CD8-positive, alpha-beta memory T cell (primary cell): ENCODE data around the gene TMUB1. TPM values are rescaled to one million over a fixed set of nuclear protein-coding genes. Genes with fewer than 3 reads are reported as not detected.

Experiments used
- CTCF ChIA-PET: fragments of 350-600 bp; sonication (Branson Sonifier 250); formaldehyde crosslinking; loops from one replicate; lab custom pipeline; 2021; ENCODE audit warnings: antibody characterized with exemption; lab: Charles Lee
- POLR2A ChIA-PET: fragments of 350-600 bp; sonication (Branson Sonifier 250); formaldehyde crosslinking; loops from one replicate; lab custom pipeline; 2021; ENCODE audit warnings: antibody characterized with exemption; lab: Charles Lee
- DNase-seq, 5 donors: peaks; one replicate each; pipeline versions ENCODE4 v3.0.0 to v3.0.0-alpha.2; 2020 to 2022; ENCODE audit warnings: mixed read lengths in 1 of 5
- H3K27ac ChIP-seq: one replicate; pipeline ENCODE4 v1.7.0; 2013; ENCODE audit warnings: low read depth, mild to moderate bottlenecking, low read length, moderate library complexity
- H3K27me3 ChIP-seq: 2 replicates; pipeline ENCODE4 v1.7.0; 2013; ENCODE audit warnings: low read length, mild to moderate bottlenecking; ENCODE audit not compliant: insufficient read depth, poor library complexity, severe bottlenecking
- H3K36me3 ChIP-seq: 2 replicates; pipeline ENCODE4 v1.7.0; 2013; ENCODE audit warnings: mild to moderate bottlenecking, low read length, moderate library complexity; ENCODE audit not compliant: insufficient read depth
- H3K4me1 ChIP-seq: 2 replicates; pipeline ENCODE4 v1.7.0; 2013; ENCODE audit warnings: mild to moderate bottlenecking, low read length, moderate library complexity; ENCODE audit not compliant: insufficient read depth
- H3K4me3 ChIP-seq: 2 replicates; pipeline ENCODE4 v1.7.0; 2013; ENCODE audit warnings: mild to moderate bottlenecking, low read length
- H3K9me3 ChIP-seq: 2 replicates; pipeline ENCODE4 v1.7.0; 2013; ENCODE audit warnings: mild to moderate bottlenecking, low read length
- H3K27ac Mint-ChIP-seq, 8 donors: one replicate each; pipeline ENCODE4 v1.8.0; 2020 to 2021; ENCODE audit warnings: mixed read lengths in 8 of 8, mild to moderate bottlenecking in 6 of 8, inconsistent platforms in 3 of 8, moderate library complexity in 3 of 8
- H3K27me3 Mint-ChIP-seq, 2 donors: one replicate each; pipeline ENCODE4 v1.8.0; 2020 to 2021; ENCODE audit warnings: mixed read lengths in 2 of 2, mild to moderate bottlenecking in 1 of 2, moderate library complexity in 1 of 2
- H3K36me3 Mint-ChIP-seq, 3 donors: one replicate each; pipeline ENCODE4 v1.8.0; 2020 to 2021; ENCODE audit warnings: mixed read lengths in 3 of 3, inconsistent platforms in 1 of 3, mild to moderate bottlenecking in 1 of 3
- H3K4me1 Mint-ChIP-seq, 3 donors: one replicate each; pipeline ENCODE4 v1.8.0; 2020 to 2021; ENCODE audit warnings: mixed read lengths in 3 of 3, inconsistent platforms in 1 of 3, mild to moderate bottlenecking in 1 of 3
- H3K4me3 Mint-ChIP-seq, 7 donors: one replicate each; pipeline ENCODE4 v1.8.0; 2020 to 2021; ENCODE audit warnings: mixed read lengths in 7 of 7, mild to moderate bottlenecking in 6 of 7, moderate library complexity in 4 of 7, inconsistent platforms in 2 of 7
- H3K9me3 Mint-ChIP-seq, 5 donors: one replicate each; pipeline ENCODE4 v1.8.0; 2020 to 2022; ENCODE audit warnings: mixed read lengths in 5 of 5, mild to moderate bottlenecking in 3 of 5, moderate library complexity in 2 of 5, inconsistent platforms in 1 of 5
- polyA plus RNA-seq: library from polyadenylated mRNA; unstranded; fragments of 300-500 nt; fragmentation: Illumina TruSeq; gene quantifications from one replicate; pipeline ENCODE4 v1.2.3, GENCODE V29; 2021
- total RNA-seq, 2 experiments: library from RNA; stranded (reverse); gene quantifications; one replicate each; pipeline ENCODE4 v1.2.3, GENCODE V29; 2021

The TMUB1 gene
- total and polyA plus RNA-seq, 3 experiments from 2014 or later: 69.7 to 83.5 (median 81.7) TPM

- no peak overlapping the region for H3K4me3 ChIP-seq
- no peaks in the 10 kb centered on the region for H3K9me3 ChIP-seq
- peaks cover 15% of the 10 kb centered on the region for H3K4me1 ChIP-seq
- ChIA-PET POLR2A (no interaction called here), CTCF (no interaction called here)
- H3K4me3 Mint-ChIP-seq: no peak overlapping the region
- no peaks in the 10 kb centered on the region for H3K27me3 Mint-ChIP-seq
- H3K27ac Mint-ChIP-seq: no peak overlapping the region
- DNase-seq: no peak
- no peaks in the 10 kb centered on the region for H3K9me3 Mint-ChIP-seq
- peaks cover 10 to 22% (median 17%) of the 10 kb centered on the region in 3 donors for H3K4me1 Mint-ChIP-seq
- no peak overlapping the region for H3K27ac ChIP-seq
- peaks cover 3 to 54% (median 4%) of the 10 kb centered on the region in 3 donors for H3K36me3 Mint-ChIP-seq
- H3K36me3 ChIP-seq: peaks cover 11% of the 10 kb centered on the region
- no peaks in the 10 kb centered on the region for H3K27me3 ChIP-seq
Measured at GRCh38 chr7:151064993-151065392, 18.3 kb downstream of the TMUB1 start.

- Histone ChIP-seq H3K4me3 (no peak overlapping the region), H3K27ac (no peak overlapping the region), H3K4me1 (peaks cover 15% of the 10 kb centered on the region), H3K27me3 (no peaks in the 10 kb centered on the region), H3K36me3 (peaks cover 11% of the 10 kb centered on the region), H3K9me3 (no peaks in the 10 kb centered on the region)
- Mint-ChIP-seq H3K27me3 (no peaks in the 10 kb centered on the region), H3K9me3 (no peaks in the 10 kb centered on the region), H3K36me3 (peaks cover 3 to 48% (median 4%) of the 10 kb centered on the region in 3 donors), H3K27ac (peak overlapping the region in 1 of 8 donors; percentile 10), H3K4me1 (peaks cover 10 to 22% (median 17%) of the 10 kb centered on the region in 3 donors), H3K4me3 (no peak overlapping the region)
- DNase-seq: no peak
- CTCF ChIA-PET: no interaction called here
- POLR2A ChIA-PET: no interaction called here
Measured at GRCh38 chr7:151064454-151064853, 18.8 kb downstream of the TMUB1 start.

- Mint-ChIP-seq H3K9me3 (no peaks in the 10 kb centered on the region), H3K4me1 (peaks cover 17 to 32% (median 26%) of the 10 kb centered on the region in 3 donors), H3K4me3 (peak overlapping the region in 2 of 7 donors; percentile 37 to 56), H3K27ac (no peak overlapping the region), H3K36me3 (peaks cover 0 to 45% (median 0%) of the 10 kb centered on the region in 3 donors), H3K27me3 (no peaks in the 10 kb centered on the region)
- no peaks in the 10 kb centered on the region for H3K9me3 ChIP-seq
- H3K36me3 ChIP-seq: peaks cover 11% of the 10 kb centered on the region
- ChIA-PET POLR2A (no interaction called here), CTCF (interaction anchor here (3.8 kb wide), 1 partner anchor 47 kb away, joined by 19 read pairs; no protein-coding TSS in a partner anchor)
- no peak overlapping the region for H3K27ac ChIP-seq
- H3K27me3 ChIP-seq: no peaks in the 10 kb centered on the region
- H3K4me3 ChIP-seq: no peak overlapping the region
- H3K4me1 ChIP-seq: peaks cover 26% of the 10 kb centered on the region
- DNase-seq: no peak
Measured at GRCh38 chr7:151063212-151063561, 20.1 kb downstream of the TMUB1 start.

- ChIA-PET POLR2A (interaction anchor here (0.6 kb wide), 1 partner anchor 44 kb away, joined by 3 read pairs; no protein-coding TSS in a partner anchor), CTCF (interaction anchor here (3.8 kb wide), 1 partner anchor 48 kb away, joined by 19 read pairs; no protein-coding TSS in a partner anchor)
- Histone ChIP-seq H3K27me3 (no peaks in the 10 kb centered on the region), H3K27ac (peak overlapping the region; percentile 91), H3K36me3 (peaks cover 11% of the 10 kb centered on the region), H3K4me3 (no peak overlapping the region), H3K4me1 (peaks cover 27% of the 10 kb centered on the region), H3K9me3 (no peaks in the 10 kb centered on the region)
- no peak overlapping the region for H3K27ac Mint-ChIP-seq
- DNase-seq: no peak
- H3K4me3 Mint-ChIP-seq: no peak overlapping the region
- peaks cover 0 to 41% (median 0%) of the 10 kb centered on the region in 3 donors for H3K36me3 Mint-ChIP-seq
- peaks cover 17 to 36% (median 27%) of the 10 kb centered on the region in 3 donors for H3K4me1 Mint-ChIP-seq
- H3K9me3 Mint-ChIP-seq: no peaks in the 10 kb centered on the region
- H3K27me3 Mint-ChIP-seq: no peaks in the 10 kb centered on the region
Measured at GRCh38 chr7:151062399-151063211, 20.7 kb downstream of the TMUB1 start.

- no peaks in the 10 kb centered on the region for H3K9me3 ChIP-seq
- Mint-ChIP-seq H3K27ac (no peak overlapping the region), H3K27me3 (no peaks in the 10 kb centered on the region), H3K4me1 (peaks cover 22 to 41% (median 32%) of the 10 kb centered on the region in 3 donors), H3K36me3 (peaks cover 0 to 37% (median 0%) of the 10 kb centered on the region in 3 donors), H3K9me3 (no peaks in the 10 kb centered on the region), H3K4me3 (peak overlapping the region in 3 of 7 donors; percentile 45 to 77 (median 65))
- H3K4me1 ChIP-seq: peaks cover 32% of the 10 kb centered on the region
- peak overlapping the region; percentile 91 for H3K27ac ChIP-seq
- ChIA-PET POLR2A (no interaction called here), CTCF (interaction anchor here (0.9 to 3.8 kb wide), 2 partner anchors 44 to 49 kb away, joined by 4 to 19 read pairs; no protein-coding TSS in a partner anchor)
- H3K4me3 ChIP-seq: no peak overlapping the region
- no peak for DNase-seq
- no peaks in the 10 kb centered on the region for H3K27me3 ChIP-seq
- peaks cover 11% of the 10 kb centered on the region for H3K36me3 ChIP-seq
Measured at GRCh38 chr7:151062111-151062398, 21.2 kb downstream of the TMUB1 start.

GRCh38 chr7:151061213-151062110, 21.8 kb downstream of the TMUB1 start:
- no peak overlapping the region for H3K4me3 ChIP-seq
- H3K9me3 ChIP-seq: no peaks in the 10 kb centered on the region
- Mint-ChIP-seq H3K4me3 (peak overlapping the region; percentile 49 to 94 (median 82)), H3K9me3 (no peaks in the 10 kb centered on the region), H3K27ac (peak overlapping the region in 5 of 8 donors; percentile 38 to 90 (median 80)), H3K27me3 (no peaks in the 10 kb centered on the region), H3K4me1 (peaks cover 24 to 47% (median 36%) of the 10 kb centered on the region in 3 donors), H3K36me3 (peaks cover 0 to 34% (median 0%) of the 10 kb centered on the region in 3 donors)
- CTCF ChIA-PET: interaction anchor here (0.9 to 3.8 kb wide), 6 partner anchors 12 to 49 kb away, joined by 3 to 19 read pairs (median 5); partner anchors contain the start of gene FASTK
- peak overlapping the region; percentile 91 for H3K27ac ChIP-seq
- POLR2A ChIA-PET: no interaction called here
- peaks cover 11% of the 10 kb centered on the region for H3K36me3 ChIP-seq
- H3K27me3 ChIP-seq: no peaks in the 10 kb centered on the region
- H3K4me1 ChIP-seq: peaks cover 36% of the 10 kb centered on the region
- no peak for DNase-seq

- Histone ChIP-seq H3K27ac (peak overlapping the region; percentile 91), H3K36me3 (peaks cover 11% of the 10 kb centered on the region), H3K27me3 (no peaks in the 10 kb centered on the region), H3K4me3 (peak overlapping the region; percentile 94), H3K4me1 (peaks cover 36% of the 10 kb centered on the region), H3K9me3 (no peaks in the 10 kb centered on the region)
- Mint-ChIP-seq H3K9me3 (no peaks in the 10 kb centered on the region), H3K4me1 (peaks cover 24 to 47% (median 36%) of the 10 kb centered on the region in 3 donors), H3K4me3 (peak overlapping the region; percentile 82 to 94 (median 92)), H3K27me3 (no peaks in the 10 kb centered on the region), H3K27ac (peak overlapping the region in 6 of 8 donors; percentile 52 to 91 (median 73)), H3K36me3 (peaks cover 0 to 30% (median 0%) of the 10 kb centered on the region in 3 donors)
- ChIA-PET POLR2A (interaction anchor here (0.9 kb wide), 1 partner anchor 55 kb away, joined by 3 read pairs; no protein-coding TSS in a partner anchor), CTCF (interaction anchor here (1.3 to 3.8 kb wide), 5 partner anchors 13 to 50 kb away, joined by 3 to 19 read pairs (median 5); partner anchors contain the start of gene FASTK)
- DNase-seq: peak in 1 of 5 donors; percentile 18
Measured at GRCh38 chr7:151060416-151061212, 22.7 kb downstream of the TMUB1 start.
